Hepatocyte (in vitro differentiated cells): ENCODE results near the gene ZCCHC24. TPM values are rescaled to one million over a fixed set of nuclear protein-coding genes. Genes with fewer than 3 reads are reported as not detected.

Source experiments
- DNase-seq: peaks from one replicate; pipeline ENCODE4 v3.0.0-alpha.2; 2016; ENCODE audit warnings: low spot score
- H2AFZ ChIP-seq: fragments of 200-600 bp; sonication (generic); 2 replicates; pipeline ENCODE4 v1.6.0; 2016; ENCODE audit warnings: antibody characterized with exemption, mild to moderate bottlenecking
- H3K27ac ChIP-seq: fragments of 200-600 bp; sonication (generic); 2 replicates; pipeline ENCODE4 v1.5.1; 2016; ENCODE audit warnings: mild to moderate bottlenecking
- H3K27me3 ChIP-seq: fragments of 200-600 bp; sonication (generic); 2 replicates; pipeline ENCODE4 v1.6.1; 2016
- H3K36me3 ChIP-seq: fragments of 200-600 bp; sonication (generic); replicated peaks from 2 replicates; pipeline ENCODE4 v1.5.1; 2016; ENCODE audit warnings: low read depth; ENCODE audit not compliant: insufficient read depth
- H3K4me1 ChIP-seq: fragments of 200-600 bp; sonication (generic); 2 replicates; pipeline ENCODE4 v1.5.1; 2016; ENCODE audit warnings: mild to moderate bottlenecking, moderate library complexity; ENCODE audit not compliant: insufficient read depth
- H3K4me2 ChIP-seq: fragments of 200-600 bp; sonication (generic); 2 replicates; pipeline ENCODE4 v1.6.0; 2016
- H3K4me3 ChIP-seq: fragments of 200-600 bp; sonication (generic); 2 replicates; pipeline ENCODE4 v1.5.1; 2016; ENCODE audit warnings: mild to moderate bottlenecking
- H3K79me2 ChIP-seq: fragments of 200-600 bp; sonication (generic); 2 replicates; pipeline ENCODE4 v1.6.0; 2017; ENCODE audit warnings: mild to moderate bottlenecking
- H3K9me2 ChIP-seq: fragments of 200-600 bp; sonication (generic); replicated peaks from 2 replicates; pipeline ENCODE4 v1.6.0; 2017; ENCODE audit warnings: mild to moderate bottlenecking; ENCODE audit not compliant: insufficient read depth
- H3K9me3 ChIP-seq: fragments of 200-600 bp; sonication (generic); 2 replicates; pipeline ENCODE4 v1.5.1; 2016; ENCODE audit warnings: low read depth, mild to moderate bottlenecking
- H4K20me1 ChIP-seq: fragments of 200-600 bp; sonication (generic); 2 replicates; pipeline ENCODE4 v1.6.0; 2016; ENCODE audit warnings: mild to moderate bottlenecking; ENCODE audit not compliant: insufficient read depth, poor library complexity, severe bottlenecking
- CTCF ChIP-seq: fragments of 200-600 bp; sonication (generic); IDR thresholded peaks from 2 replicates; pipeline ENCODE4 v1.5.1; 2016; ENCODE audit warnings: antibody characterized with exemption, mild to moderate bottlenecking; ENCODE audit not compliant: poor library complexity
- EZH2 ChIP-seq: fragments of 200-600 bp; sonication (generic); IDR thresholded peaks from 2 replicates; pipeline ENCODE4 v1.6.1; 2016; ENCODE audit warnings: antibody characterized with exemption, mild to moderate bottlenecking, borderline replicate concordance
- EZH2phosphoT487 ChIP-seq: fragments of 200-600 bp; sonication (generic); IDR thresholded peaks from one replicate; pipeline ENCODE4 v1.6.1; 2018; ENCODE audit warnings: antibody characterized with exemption, mild to moderate bottlenecking, low read depth, moderate library complexity; ENCODE audit not compliant: unreplicated experiment, severe bottlenecking
- WGBS: methylation state at CpG from one replicate; pipeline ENCODE4 v1.1.6; 2016; ENCODE audit warnings: low lambda C conversion rate; ENCODE audit errors: missing lambda C conversion rate; 5-methylcytosine and 5-hydroxymethylcytosine counted together
- polyA plus RNA-seq: library from polyadenylated mRNA; unstranded; fragments of >200 nt; fragmentation: Nextera tagmentation; extraction: Ambion mirVana; gene quantifications from 2 replicates; pipeline ENCODE4 v1.2.1, GENCODE V29; 2016
- total RNA-seq: library from RNA; depleted of rRNA; stranded (reverse); fragments of >200 nt; gene quantifications from 2 replicates; pipeline ENCODE4 v1.2.3, GENCODE V29; 2014

The ZCCHC24 gene
- total and polyA plus RNA-seq, 2 experiments from 2014 or later: 20.1 to 20.6 TPM

DNA sequence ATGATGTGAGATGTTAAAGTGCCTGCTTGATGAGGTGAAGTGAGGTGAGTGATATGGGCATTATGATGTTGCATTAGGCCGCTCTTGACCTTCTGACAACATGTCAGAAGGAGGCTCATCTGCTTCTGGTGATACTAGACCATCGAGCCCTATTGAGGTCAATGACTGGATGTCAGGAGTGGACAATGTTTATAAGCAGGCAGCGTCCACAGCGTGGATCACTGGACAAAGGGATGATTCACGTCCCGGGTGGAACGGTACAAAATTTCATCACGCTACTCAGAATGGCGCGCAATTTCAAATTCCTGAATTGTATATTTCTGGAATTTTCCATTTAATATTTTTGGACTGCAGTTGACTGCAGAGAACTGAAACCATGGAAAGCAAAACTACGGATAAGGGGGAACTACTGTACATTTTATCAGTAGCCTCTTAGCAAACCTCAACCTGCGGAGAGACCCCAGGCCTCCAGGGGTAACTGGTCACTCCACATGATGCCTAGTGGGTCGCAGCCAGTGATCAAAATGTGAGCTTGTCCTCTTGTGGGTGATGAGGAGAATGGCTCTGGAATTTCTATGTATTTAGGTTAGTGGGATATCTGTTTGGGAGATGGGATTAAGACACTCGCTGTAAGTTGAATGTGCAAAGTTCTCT is 5.7 kb upstream of the ZCCHC24 start:
- Histone ChIP-seq H3K9me2 (no peaks in the 10 kb centered on the region), H3K9me3 (no peaks in the 10 kb centered on the region), H3K4me2 (no peak overlapping the region), H3K4me3 (no peak overlapping the region), H3K27ac (peak overlapping the region; percentile 83), H3K27me3 (no peaks in the 10 kb centered on the region), H4K20me1 (no peaks in the 10 kb centered on the region), H3K79me2 (no peaks in the 10 kb centered on the region), H3K4me1 (peaks cover 30% of the 10 kb centered on the region), H2AFZ (no peak overlapping the region), H3K36me3 (no peaks in the 10 kb centered on the region)
- 95% methylated on average over 14 of the region's 14 CpGs for WGBS
- no peak for DNase-seq
- TF ChIP-seq CTCF: no peak

GRCh38 chr10:79449181-79450146 is 4.0 kb upstream of the ZCCHC24 start:
- Histone ChIP-seq H3K27ac (no peak overlapping the region), H3K79me2 (peaks cover 7% of the 10 kb centered on the region), H3K9me2 (no peaks in the 10 kb centered on the region), H4K20me1 (no peaks in the 10 kb centered on the region), H3K27me3 (no peaks in the 10 kb centered on the region), H3K36me3 (no peaks in the 10 kb centered on the region), H3K9me3 (no peaks in the 10 kb centered on the region), H3K4me1 (peaks cover 27% of the 10 kb centered on the region), H2AFZ (no peak overlapping the region), H3K4me3 (no peak overlapping the region), H3K4me2 (no peak overlapping the region)
- DNase-seq: no peak
- no peak for TF ChIP-seq EZH2phosphoT487
- TF ChIP-seq EZH2: no peak
- TF ChIP-seq CTCF: no peak
- 71% methylated on average over 5 of the region's 5 CpGs for WGBS

- Histone ChIP-seq H3K4me2 (no peak overlapping the region), H2AFZ (no peak overlapping the region), H3K79me2 (peaks cover 15% of the 10 kb centered on the region), H3K27ac (no peak overlapping the region), H3K9me3 (no peaks in the 10 kb centered on the region), H3K4me1 (peaks cover 29% of the 10 kb centered on the region), H3K4me3 (no peak overlapping the region), H4K20me1 (peaks cover 6% of the 10 kb centered on the region), H3K36me3 (no peaks in the 10 kb centered on the region), H3K27me3 (no peaks in the 10 kb centered on the region), H3K9me2 (no peaks in the 10 kb centered on the region)
- no peak for TF ChIP-seq CTCF
- no peak for TF ChIP-seq EZH2
- DNase-seq: no peak
- 98% methylated on average over 2 of the region's 2 CpGs for WGBS
These were observed 3.3 kb upstream of the ZCCHC24 start for GRCh38 chr10:79448732-79449049.
